Measurements from ENCODE around the gene SLCO2B1. TPM values are rescaled to one million over a fixed set of nuclear protein-coding genes. Genes with fewer than 3 reads are reported as not detected.

Gene SLCO2B1
- total RNA-seq, 4 donors from 2014 or later, result 72.9 to 165 (median 111) TPM

GRCh38 chr11:75242722-75243600, 92.1 kb downstream of the SLCO2B1 start:
- no peaks in the 10 kb centered on the region for H3K9me3 ChIP-seq
- in situ Hi-C loops (cut with MboI; ENCODE audit: low pct_ligation_motif_present in 1 of 4, low pct_unique_long_range_greater_than_20kb in 1 of 4, low sequenced_read_pairs in 3 of 4), result loop anchor here (10.0 to 25.0 kb wide), 4 partner anchors 98 to 306 kb away; partner anchors contain the start of genes SPCS2 (in 3 of the 4) and XRRA1 (in 3 of the 4)
- no peak overlapping the region for H3K4me3 ChIP-seq
- H3K27me3 ChIP-seq, result peaks cover 54% of the 10 kb centered on the region
- H3K36me3 ChIP-seq, result no peaks in the 10 kb centered on the region
- TF ChIP-seq CTCF (IDR thresholded peaks at IDR 0.05) (no peak), EP300 (IDR thresholded peaks at IDR 0.05; ENCODE audit: low read depth) (no peak), POLR2AphosphoS5 (IDR thresholded peaks at IDR 0.05) (no peak), POLR2A (IDR thresholded peaks at IDR 0.05) (no peak)
- DNase-seq, result no peak
- H3K4me1 ChIP-seq, result peaks cover 0 to 16% (median 11%) of the 10 kb centered on the region in 4 donors
- intact Hi-C loops (cut with DNase I; ENCODE audit: low total_unique reads), result no loop called here
- no peak overlapping the region for H3K27ac ChIP-seq
- 80 to 86% methylated on average over 3 to 16 of the region's 16 CpGs for WGBS, 2 donors (ENCODE audit: low coverage in 1 of 2)

- TF ChIP-seq POLR2AphosphoS5 (IDR thresholded peaks at IDR 0.05) (no peak), POLR2A (IDR thresholded peaks at IDR 0.05) (no peak), EP300 (IDR thresholded peaks at IDR 0.05; ENCODE audit: low read depth) (no peak), CTCF (IDR thresholded peaks at IDR 0.05) (no peak)
- Histone ChIP-seq H3K4me3 (no peak overlapping the region), H3K27me3 (peaks cover 48% of the 10 kb centered on the region), H3K4me1 (peaks cover 0 to 20% (median 11%) of the 10 kb centered on the region in 4 donors), H3K27ac (no peak overlapping the region), H3K9me3 (no peaks in the 10 kb centered on the region), H3K36me3 (no peaks in the 10 kb centered on the region)
- no peak for DNase-seq
- 86 to 100% methylated on average over 1 to 10 of the region's 10 CpGs for WGBS, 2 donors (ENCODE audit: low coverage in 1 of 2)
- intact Hi-C loops (cut with DNase I; ENCODE audit: low total_unique reads) (no loop called here), in situ Hi-C loops (cut with MboI; ENCODE audit: low pct_ligation_motif_present in 1 of 4, low pct_unique_long_range_greater_than_20kb in 1 of 4, low sequenced_read_pairs in 3 of 4) (loop anchor here (10.0 to 25.0 kb wide), 4 partner anchors 99 to 307 kb away; partner anchors contain the start of genes SPCS2 (in 3 of the 4) and XRRA1 (in 3 of the 4))
These were observed 93.3 kb downstream of the SLCO2B1 start for GRCh38 chr11:75244052-75244814.

- no peaks in the 10 kb centered on the region for H3K9me3 ChIP-seq
- H3K4me3 ChIP-seq, result no peak overlapping the region
- TF ChIP-seq POLR2AphosphoS5 (IDR thresholded peaks at IDR 0.05) (no peak), EP300 (IDR thresholded peaks at IDR 0.05; ENCODE audit: low read depth) (no peak), POLR2A (IDR thresholded peaks at IDR 0.05) (no peak), CTCF (IDR thresholded peaks at IDR 0.05) (no peak)
- intact Hi-C loops (cut with DNase I; ENCODE audit: low total_unique reads) (loop anchor here (5.0 kb wide), 3 partner anchors 103 to 313 kb away; no protein-coding TSS in a partner anchor), in situ Hi-C loops (cut with MboI; ENCODE audit: low pct_ligation_motif_present in 1 of 4, low pct_unique_long_range_greater_than_20kb in 1 of 4, low sequenced_read_pairs in 3 of 4) (loop anchor here (5.0 to 25.0 kb wide), 5 partner anchors 101 to 308 kb away; partner anchors contain the start of genes SPCS2 (in 3 of the 4) and XRRA1 (in 3 of the 4))
- H3K27me3 ChIP-seq, result peaks cover 36% of the 10 kb centered on the region
- no peak for DNase-seq
- H3K27ac ChIP-seq, result no peak overlapping the region
- WGBS, 2 donors (ENCODE audit: low coverage in 1 of 2), result 19 to 70% methylated on average over 2 to 5 of the region's 5 CpGs
- H3K4me1 ChIP-seq, result peaks cover 0 to 15% (median 8%) of the 10 kb centered on the region in 4 donors
- H3K36me3 ChIP-seq, result no peaks in the 10 kb centered on the region
These were observed 94.6 kb downstream of the SLCO2B1 start for GRCh38 chr11:75245356-75246005.

Measured in transverse colon (tissue), 4 donors.